H1 (cell line): ENCODE measurements around the gene MC5R. TPM values are rescaled to one million over a fixed set of nuclear protein-coding genes. Genes with fewer than 3 reads are reported as not detected.

ENCODE experiments used
- CTCF ChIA-PET: fragments of 300-600 bp; sonication (Branson Sonifier 250); formaldehyde crosslinking; loops from one replicate; lab custom pipeline; 2021; ENCODE audit not compliant: partially characterized antibody; lab: Charles Lee
- POLR2A ChIA-PET: fragments of 300-600 bp; sonication (Branson Sonifier 250); formaldehyde crosslinking; loops from one replicate; lab custom pipeline; 2021; ENCODE audit warnings: inconsistent platforms; ENCODE audit not compliant: partially characterized antibody; lab: Charles Lee
- DNase-seq, 2 experiments: peaks; one replicate each; pipeline versions ENCODE4 v3.0.0 to v3.0.0-alpha.2; 2010 to 2022; ENCODE audit warnings: low spot score in 2 of 2, low read depth in 1 of 2, mixed read lengths in 1 of 2
- FAIRE-seq: peaks from 2 replicates; lab custom pipeline; 2011; peaks lifted over from hg19 to GRCh38; lab: Jason Lieb, UNC
- H2AFZ ChIP-seq: 2 replicates; pipeline ENCODE4 v1.8.1; 2012; ENCODE audit warnings: low read length, inconsistent platforms
- H2AK5ac ChIP-seq: 2 replicates; pipeline ENCODE4 v1.6.1; 2013; ENCODE audit warnings: low read depth, low read length
- H2BK120ac ChIP-seq: replicated peaks from 2 replicates; pipeline ENCODE3; 2013; ENCODE audit warnings: low read depth, low read length, inconsistent platforms
- H2BK12ac ChIP-seq: 2 replicates; pipeline ENCODE4 v1.6.1; 2013; ENCODE audit warnings: low read depth, low read length
- H2BK15ac ChIP-seq: 2 replicates; pipeline ENCODE4 v1.6.1; 2013; ENCODE audit warnings: low read length
- H2BK20ac ChIP-seq: 2 replicates; pipeline ENCODE4 v1.6.1; 2013; ENCODE audit warnings: low read length
- H2BK5ac ChIP-seq: 2 replicates; pipeline ENCODE4 v1.6.1; 2013; ENCODE audit warnings: low read depth, low read length
- H3K14ac ChIP-seq: 2 replicates; pipeline ENCODE4 v1.6.1; 2013; ENCODE audit warnings: inconsistent platforms; ENCODE audit not compliant: insufficient read length
- H3K18ac ChIP-seq: 2 replicates; pipeline ENCODE4 v1.6.1; 2013; ENCODE audit warnings: low read length; ENCODE audit errors: extremely low read depth
- H3K23ac ChIP-seq: 2 replicates; pipeline ENCODE4 v1.6.1; 2013; ENCODE audit warnings: inconsistent platforms; ENCODE audit not compliant: insufficient read length
- H3K23me2 ChIP-seq: 2 replicates; pipeline ENCODE4 v1.6.1; 2013; ENCODE audit warnings: low read depth, low read length
- H3K27ac ChIP-seq: 2 replicates; pipeline ENCODE4 v1.6.1; 2011; ENCODE audit warnings: low read depth, low read length, inconsistent platforms
- H3K27me3 ChIP-seq, 4 experiments: replicated peaks in 1 of 4; 1 replicate in 1 of 4; 2 replicates in 3 of 4; pipeline versions ENCODE4 v1.6.1 to v1.8.1; 2011 to 2013; ENCODE audit warnings: low read length in 3 of 4, mild to moderate bottlenecking in 3 of 4, inconsistent platforms in 2 of 4, mixed read lengths in 2 of 4, moderate library complexity in 1 of 4; ENCODE audit not compliant: control insufficient read depth in 3 of 4, insufficient read depth in 3 of 4; ENCODE audit errors: extremely low read depth in 1 of 4
- H3K36me3 ChIP-seq, 4 experiments: 2 replicates each; pipeline versions ENCODE4 v1.6.1 to v1.8.1; 2011 to 2013; ENCODE audit warnings: mild to moderate bottlenecking in 4 of 4, low read length in 3 of 4, moderate library complexity in 2 of 4, control low read depth in 1 of 4, inconsistent platforms in 1 of 4; ENCODE audit not compliant: insufficient read depth in 4 of 4, control insufficient read depth in 2 of 4
- H3K4ac ChIP-seq: replicated peaks from 2 replicates; pipeline ENCODE3; 2013; ENCODE audit warnings: low read length, low read depth, mixed read lengths, inconsistent platforms; ENCODE audit not compliant: insufficient read length
- H3K4me1 ChIP-seq, 4 experiments: replicated peaks in 1 of 4; 1 replicate in 1 of 4; 2 replicates in 3 of 4; pipeline versions ENCODE4 v1.6.1 to v1.8.1; 2011 to 2013; ENCODE audit warnings: low read length in 3 of 4, inconsistent platforms in 2 of 4, mixed read lengths in 1 of 4; ENCODE audit not compliant: insufficient read depth in 4 of 4, control insufficient read depth in 3 of 4
- H3K4me2 ChIP-seq, 2 experiments: 2 replicates each; pipeline versions ENCODE4 v1.6.1 to v1.8.1; 2011 to 2013; ENCODE audit warnings: low read depth in 2 of 2, low read length in 2 of 2, control low read depth in 1 of 2, inconsistent platforms in 1 of 2, mild to moderate bottlenecking in 1 of 2; ENCODE audit not compliant: insufficient read depth in 1 of 2
- H3K4me3 ChIP-seq, 4 experiments: fragments of 200-600, 300-600 bp in 1 of 4; sonication (generic), shearing (Covaris generic), sonication (Bioruptor Twin) in 1 of 4; 2 replicates each; pipeline versions ENCODE4 v1.5.1 to v1.8.1; 2011 to 2016; ENCODE audit warnings: low read length in 4 of 4, low read depth in 3 of 4, control low read depth in 2 of 4, inconsistent platforms in 2 of 4, mild to moderate bottlenecking in 2 of 4, mixed read lengths in 1 of 4, moderate library complexity in 1 of 4; ENCODE audit not compliant: insufficient read depth in 2 of 4; ENCODE audit errors: extremely low read depth in 1 of 4
- H3K56ac ChIP-seq: replicated peaks from 2 replicates; pipeline ENCODE3; 2013; ENCODE audit warnings: low read depth, mild to moderate bottlenecking, mixed read lengths, low read length, inconsistent platforms; ENCODE audit not compliant: insufficient read length
- H3K79me1 ChIP-seq: 2 replicates; pipeline ENCODE4 v1.6.1; 2013; ENCODE audit warnings: low read depth, low read length, control low read depth
- H3K79me2 ChIP-seq, 2 experiments: 2 replicates each; pipeline versions ENCODE4 v1.6.1 to v1.8.1; 2012 to 2013; ENCODE audit warnings: low read length in 2 of 2, mild to moderate bottlenecking in 2 of 2, inconsistent platforms in 1 of 2; ENCODE audit not compliant: insufficient read depth in 2 of 2, control insufficient read depth in 1 of 2
- H3K9ac ChIP-seq, 4 experiments: replicated peaks in 1 of 4; 1 replicate in 1 of 4; 2 replicates in 3 of 4; pipeline versions ENCODE4 v1.6.1 to v1.8.1; 2011 to 2013; ENCODE audit warnings: low read depth in 3 of 4, low read length in 3 of 4, control low read depth in 2 of 4, mild to moderate bottlenecking in 2 of 4, moderate library complexity in 2 of 4, inconsistent platforms in 1 of 4; ENCODE audit errors: extremely low read depth in 1 of 4
- H3K9me3 ChIP-seq, 2 experiments: 2 replicates each; pipeline versions ENCODE4 v1.6.1 to v1.8.1; 2012 to 2013; ENCODE audit warnings: mild to moderate bottlenecking in 2 of 2, moderate library complexity in 2 of 2, control low read depth in 1 of 2, inconsistent platforms in 1 of 2, low read depth in 1 of 2, low read length in 1 of 2, mixed read lengths in 1 of 2; ENCODE audit not compliant: insufficient read depth in 2 of 2
- H4K20me1 ChIP-seq, 2 experiments: replicated peaks in 1 of 2; 2 replicates each; pipeline versions ENCODE3 to v1.8.1; 2011 to 2013; ENCODE audit warnings: inconsistent platforms in 2 of 2, low read length in 2 of 2, mild to moderate bottlenecking in 1 of 2; ENCODE audit not compliant: insufficient read depth in 2 of 2, control insufficient read depth in 1 of 2
- H4K5ac ChIP-seq: 2 replicates; pipeline ENCODE4 v1.6.1; 2013; ENCODE audit warnings: low read length, low read depth, mixed read lengths, inconsistent platforms; ENCODE audit not compliant: insufficient read length
- H4K8ac ChIP-seq: 2 replicates; pipeline ENCODE4 v1.8.0; 2013; ENCODE audit warnings: mild to moderate bottlenecking, moderate library complexity, low read length, inconsistent platforms; ENCODE audit not compliant: insufficient read depth; ENCODE audit errors: extremely low read depth
- H4K91ac ChIP-seq: replicated peaks from 2 replicates; pipeline ENCODE3; 2013; ENCODE audit warnings: low read length, mixed read lengths, inconsistent platforms; ENCODE audit not compliant: insufficient read length
- SIRT6 ChIP-seq: IDR thresholded peaks from one replicate; pipeline ENCODE4 v1.7.1; 2012; ENCODE audit warnings: low read length, inconsistent platforms
- WGBS, 2 experiments: shearing (Covaris generic) in 1 of 2; methylation state at CpG; one replicate each; pipeline versions ENCODE4 v1.1.6 to v1.1.7; 2013 to 2015; ENCODE audit warnings: low lambda C conversion rate in 2 of 2, mixed read lengths in 2 of 2, inconsistent platforms in 1 of 2, low coverage in 1 of 2, missing lambda C conversion rate in 1 of 2; ENCODE audit not compliant: insufficient replicate concordance in 2 of 2, insufficient coverage in 1 of 2, insufficient read length in 1 of 2; ENCODE audit errors: extremely low coverage in 1 of 2, missing lambda C conversion rate in 1 of 2; 5-methylcytosine and 5-hydroxymethylcytosine counted together
- polyA plus RNA-seq, 7 experiments: library from polyadenylated mRNA; depleted of rRNA in 3 of 7; stranded (reverse) in 5 of 7; unstranded in 2 of 7; fragments of >200 nt in 5 of 7; fragments of 200-250 nt in 2 of 7; gene quantifications; 1 replicate in 5 of 7; 2 replicates in 1 of 7; 4 replicates in 1 of 7; pipeline versions ENCODE4 v1.2.1 to v1.2.3, GENCODE V29; 2011 to 2013; ENCODE audit warnings: missing spikeins in 2 of 7, mixed read lengths in 2 of 7
- total RNA-seq: library from RNA; stranded (reverse); fragmentation: NEBNext Ultra II Directional; extraction: Animal tissue kit (Norgen Biotek cat#: 25700); gene quantifications from 2 replicates; pipeline ENCODE4 v1.2.1, GENCODE V29; 2021

Gene MC5R
- total and polyA plus RNA-seq, 2 of the 8 experiments (the other 6 are each of a cell fraction or from before 2014, with no cell fraction given) = 0.37 to 1.4 TPM

DNA sequence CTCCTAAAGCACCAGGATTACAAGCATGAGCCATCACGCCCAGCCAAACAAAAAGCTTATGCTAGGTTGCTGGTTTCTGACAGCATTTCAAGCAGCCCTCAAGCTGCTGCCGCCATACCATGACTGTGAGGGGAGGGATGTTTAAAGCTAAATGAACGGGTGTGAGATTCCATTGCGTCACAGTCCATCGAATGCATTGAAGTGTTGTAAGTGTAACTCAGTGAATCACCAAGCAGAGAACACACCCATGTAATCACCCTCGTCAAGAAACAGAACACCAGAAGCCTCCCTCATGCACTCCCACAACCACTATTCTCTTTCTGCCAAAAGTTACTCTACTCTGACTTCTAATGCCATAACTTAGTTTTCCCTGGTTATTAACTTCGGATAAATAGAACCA lies 32.8 kb upstream of the MC5R start:
- H3K23me2 ChIP-seq = no peaks in the 10 kb centered on the region
- no peaks in the 10 kb centered on the region for H3K36me3 ChIP-seq
- no peak overlapping the region for H4K91ac ChIP-seq
- no peak overlapping the region for H2BK12ac ChIP-seq
- H3K9me3 ChIP-seq = no peaks in the 10 kb centered on the region
- no peak overlapping the region for H2BK15ac ChIP-seq
- no peak overlapping the region for H3K4ac ChIP-seq
- H2BK5ac ChIP-seq = no peak overlapping the region
- 89% methylated on average over 7 of the region's 7 CpGs; no CpG with 5 or more reads in 1 of the 2 experiments for WGBS, 2 experiments
- no peak overlapping the region for H4K5ac ChIP-seq
- no peak for TF ChIP-seq SIRT6
- no peak overlapping the region for H4K8ac ChIP-seq
- H3K27me3 ChIP-seq = no peaks in the 10 kb centered on the region
- H3K18ac ChIP-seq = no peak overlapping the region
- H3K27ac ChIP-seq = no peak overlapping the region
- FAIRE-seq = no peak
- H3K23ac ChIP-seq = no peak overlapping the region
- no peaks in the 10 kb centered on the region for H3K79me2 ChIP-seq
- H3K56ac ChIP-seq = no peak overlapping the region
- no peak overlapping the region for H3K14ac ChIP-seq
- no peak overlapping the region for H2AK5ac ChIP-seq
- ChIA-PET POLR2A (no interaction called here), CTCF (no interaction called here)
- H2BK20ac ChIP-seq = no peak overlapping the region
- H3K79me1 ChIP-seq = no peaks in the 10 kb centered on the region
- H3K9ac ChIP-seq = no peak overlapping the region
- peak overlapping the region; percentile 55; the same call in 1 of the 2 replicates for H2AFZ ChIP-seq
- no peaks in the 10 kb centered on the region for H3K4me1 ChIP-seq
- no peaks in the 10 kb centered on the region for H4K20me1 ChIP-seq
- H3K4me3 ChIP-seq = no peak overlapping the region
- H3K4me2 ChIP-seq = no peak overlapping the region
- no peak for DNase-seq
- no peak overlapping the region for H2BK120ac ChIP-seq
